HepG2 (cell line): ENCODE results near the gene ADPRHL1. TPM values are rescaled to one million over a fixed set of nuclear protein-coding genes. Genes with fewer than 3 reads are reported as not detected.

ENCODE experiments used
- ATAC-seq: fragments of 200-7000 bp; cut with Tn5 transposase; 3 replicates; pipeline ENCODE4 v1.9.1; 2020; ENCODE audit warnings: mild to moderate bottlenecking, moderate library complexity
- BruUV-seq: library from RNA; stranded (reverse); fragments of 400-500 nt; replicated peaks from 2 replicates; lab custom pipeline; 2021; lab: Mats Ljungman, UMichigan
- CTCF ChIA-PET: fragments of 300-600 bp; formaldehyde crosslinking; extraction: SDS; loops from one replicate; lab custom pipeline; 2021; ENCODE audit warnings: low total read pairs, inconsistent platforms, low intra/inter-chr PET ratio; lab: Yijun Ruan, JAX
- POLR2A ChIA-PET: fragments of 350-600 bp; sonication (Branson Sonifier 250); formaldehyde crosslinking; loops from one replicate; lab custom pipeline; 2020; ENCODE audit warnings: antibody characterized with exemption, inconsistent platforms; lab: Yijun Ruan, JAX
- DNase-seq: peaks from one replicate; pipeline ENCODE4 v3.0.0-alpha.2; 2015; ENCODE audit warnings: low spot score
- FAIRE-seq: peaks from 3 replicates; lab custom pipeline; 2011; peaks lifted over from hg19 to GRCh38; lab: Jason Lieb, UNC
- H2AFZ ChIP-seq: one replicate; pipeline ENCODE4 v1.6.1; 2011; ENCODE audit warnings: low read length, inconsistent platforms
- H3K27ac ChIP-seq: fragments of 300-600 bp; 3 replicates; pipeline ENCODE4 v1.8.0; 2011; ENCODE audit warnings: mixed run types, mild to moderate bottlenecking, mixed read lengths, low read length, inconsistent platforms; ENCODE audit not compliant: insufficient read depth; ENCODE audit errors: extremely low read length
- H3K27me3 ChIP-seq, 2 experiments: fragments of 200-600 bp in 1 of 2; 2 replicates in 1 of 2; 3 replicates in 1 of 2; pipeline versions ENCODE4 v1.6.0 to v1.8.0; 2011; ENCODE audit warnings: low read length in 2 of 2, mild to moderate bottlenecking in 2 of 2, moderate library complexity in 2 of 2, inconsistent platforms in 1 of 2; ENCODE audit not compliant: insufficient read depth in 2 of 2, control insufficient read depth in 1 of 2
- H3K36me3 ChIP-seq, 2 experiments: fragments of 200-600 bp in 1 of 2; replicated peaks in 1 of 2; 2 replicates in 1 of 2; 3 replicates in 1 of 2; pipeline versions ENCODE4 v1.5.1 to v1.8.0; 2011; ENCODE audit warnings: low read length in 2 of 2, inconsistent platforms in 1 of 2; ENCODE audit not compliant: insufficient read depth in 2 of 2, control insufficient read depth in 1 of 2
- H3K4me1 ChIP-seq: 2 replicates; pipeline ENCODE4 v1.5.1; 2012; ENCODE audit warnings: low read length, inconsistent platforms; ENCODE audit not compliant: insufficient read depth
- H3K4me2 ChIP-seq: 2 replicates; pipeline ENCODE4 v1.6.0; 2011; ENCODE audit warnings: low read depth, low read length, inconsistent platforms
- H3K4me3 ChIP-seq, 3 experiments: fragments of 200-600 bp in 1 of 3; sonication (generic), shearing (Covaris generic) in 1 of 3; replicated peaks in 1 of 3; 2 replicates each; pipeline ENCODE4 v1.5.1; 2011 to 2016; ENCODE audit warnings: low read length in 3 of 3, inconsistent platforms in 2 of 3, low read depth in 2 of 3, mild to moderate bottlenecking in 2 of 3, control low read depth in 1 of 3, mixed read lengths in 1 of 3; ENCODE audit not compliant: insufficient read depth in 1 of 3
- H3K79me2 ChIP-seq: one replicate; pipeline ENCODE4 v1.6.1; 2011; ENCODE audit warnings: low read length, inconsistent platforms; ENCODE audit not compliant: insufficient read depth
- H3K9ac ChIP-seq: 2 replicates; pipeline ENCODE4 v1.6.0; 2011; ENCODE audit warnings: mild to moderate bottlenecking, low read depth, low read length, inconsistent platforms; ENCODE audit not compliant: insufficient read depth
- H3K9me3 ChIP-seq: 2 replicates; pipeline ENCODE4 v1.5.1; 2012; ENCODE audit warnings: mild to moderate bottlenecking, low read length
- H4K20me1 ChIP-seq: 2 replicates; pipeline ENCODE4 v1.6.0; 2011; ENCODE audit warnings: inconsistent platforms, mild to moderate bottlenecking, low read length, moderate library complexity; ENCODE audit not compliant: insufficient read depth
- BORCS8-MEF2B ChIP-seq: sonication (generic); formaldehyde crosslinking; IDR thresholded peaks from 2 replicates; pipeline ENCODE4 v1.8.0; 2022; ENCODE audit warnings: mild to moderate bottlenecking, missing genetic modification reagents
- EHMT2 ChIP-seq: fragments of 200-600 bp; sonication (generic); IDR thresholded peaks from 2 replicates; pipeline ENCODE4 v1.7.0; 2017; ENCODE audit warnings: antibody characterized with exemption, low read depth, low read length, borderline replicate concordance
- NCOA1 ChIP-seq: sonication (generic); formaldehyde crosslinking; IDR thresholded peaks from 2 replicates; pipeline ENCODE4 v1.9.0; 2021; ENCODE audit warnings: missing genetic modification reagents
- PAF1 ChIP-seq: IDR thresholded peaks from 2 replicates; pipeline ENCODE4 v1.6.1; 2016; ENCODE audit warnings: missing genetic modification reagents, missing compliant biosample characterization
- PAX8 ChIP-seq: sonication (generic); formaldehyde crosslinking; IDR thresholded peaks from 2 replicates; pipeline ENCODE4 v1.8.0; 2022; ENCODE audit warnings: mild to moderate bottlenecking, missing genetic modification reagents, borderline replicate concordance
- PHF20 ChIP-seq: sonication (generic); formaldehyde crosslinking; IDR thresholded peaks from 2 replicates; pipeline ENCODE4 v1.5.0; 2020; ENCODE audit warnings: mild to moderate bottlenecking, missing genetic modification reagents
- RARA ChIP-seq: IDR thresholded peaks from 2 replicates; pipeline ENCODE4 v1.6.1; 2016; ENCODE audit warnings: missing genetic modification reagents, missing compliant biosample characterization
- RBM22 ChIP-seq: fragments of 200-400 bp; formaldehyde crosslinking; optimal IDR thresholded peaks from 2 replicates; pipeline ENCODE3; 2017; ENCODE audit warnings: mild to moderate bottlenecking, low read length, moderate library complexity
- SALL2 ChIP-seq: sonication (generic); formaldehyde crosslinking; IDR thresholded peaks from 2 replicates; pipeline ENCODE4 v1.8.1; 2023; ENCODE audit warnings: mild to moderate bottlenecking, missing genetic modification reagents, inconsistent platforms
- SP4 ChIP-seq: sonication (generic); formaldehyde crosslinking; IDR thresholded peaks from 2 replicates; pipeline ENCODE4 v1.8.1; 2023; ENCODE audit warnings: mild to moderate bottlenecking, missing genetic modification reagents
- WIZ ChIP-seq: sonication (generic); formaldehyde crosslinking; IDR thresholded peaks from 2 replicates; pipeline ENCODE4 v1.5.1; 2020; ENCODE audit warnings: mild to moderate bottlenecking, missing genetic modification reagents
- ZNF224 ChIP-seq: sonication (generic); formaldehyde crosslinking; IDR thresholded peaks from 2 replicates; pipeline ENCODE4 v1.5.0; 2020; ENCODE audit warnings: mild to moderate bottlenecking, missing genetic modification reagents
- ZNF280D ChIP-seq: sonication (generic); formaldehyde crosslinking; IDR thresholded peaks from 2 replicates; pipeline ENCODE4 v1.5.1; 2020; ENCODE audit warnings: mild to moderate bottlenecking, missing genetic modification reagents
- ZNF414 ChIP-seq: sonication (generic); formaldehyde crosslinking; IDR thresholded peaks from 2 replicates; pipeline ENCODE4 v1.5.0; 2020; ENCODE audit warnings: missing genetic modification reagents
- ZNF543 ChIP-seq: sonication (generic); formaldehyde crosslinking; IDR thresholded peaks from 2 replicates; pipeline ENCODE4 v1.4.0; 2020; ENCODE audit warnings: mild to moderate bottlenecking, missing genetic modification reagents
- ZNF552 ChIP-seq: sonication (generic); formaldehyde crosslinking; IDR thresholded peaks from 2 replicates; pipeline ENCODE4 v1.9.0; 2022; ENCODE audit warnings: missing genetic modification reagents, mild to moderate bottlenecking, borderline replicate concordance
- ZNF670 ChIP-seq: sonication (generic); formaldehyde crosslinking; IDR thresholded peaks from 2 replicates; pipeline ENCODE4 v1.8.0; 2022; ENCODE audit warnings: mild to moderate bottlenecking, missing genetic modification reagents, borderline replicate concordance
- ZNF710 ChIP-seq: sonication (generic); formaldehyde crosslinking; IDR thresholded peaks from 2 replicates; pipeline ENCODE4 v1.5.0; 2020; ENCODE audit warnings: mild to moderate bottlenecking, missing genetic modification reagents, borderline replicate concordance
- ZNF784 ChIP-seq: sonication (generic); formaldehyde crosslinking; IDR thresholded peaks from 2 replicates; pipeline ENCODE4 v1.5.1; 2020; ENCODE audit warnings: missing genetic modification reagents, mild to moderate bottlenecking, borderline replicate concordance
- ZNF83 ChIP-seq: sonication (generic); formaldehyde crosslinking; IDR thresholded peaks from 2 replicates; pipeline ENCODE4 v1.4.0; 2020; ENCODE audit warnings: missing genetic modification reagents, mild to moderate bottlenecking, borderline replicate concordance
- WGBS: methylation state at CpG from one replicate; pipeline ENCODE4 v1.1.6; 2017; ENCODE audit warnings: low lambda C conversion rate; 5-methylcytosine and 5-hydroxymethylcytosine counted together
- in situ Hi-C: cut with HindIII; loops from 2 replicates; pipeline ENCODE4 v1.10.0; 2017; ENCODE audit warnings: low pct_unique_long_range_greater_than_20kb; ENCODE audit not compliant: extremely low pct_ligation_motif_present
- intact Hi-C: fragments of 100-400 bp; cut with micrococcal nuclease; formaldehyde crosslinking; loops from one replicate; pipeline ENCODE4 v1.10.0; 2022; ENCODE audit not compliant: unreplicated experiment
- polyA plus RNA-seq, 8 experiments: library from polyadenylated mRNA; depleted of rRNA in 3 of 8; stranded (reverse) in 7 of 8; unstranded in 1 of 8; fragments of >200 nt; fragmentation: Illumina TruSeq in 4 of 8; extraction: Trizol in 4 of 8; gene quantifications; 2 replicates each; pipeline versions ENCODE4 v1.2.1 to v1.2.3, GENCODE V29; 2011 to 2016; ENCODE audit warnings: low read depth in 4 of 8, missing spikeins in 1 of 8, mixed read lengths in 1 of 8; ENCODE audit not compliant: insufficient read depth in 1 of 8
- total RNA-seq, 5 experiments: library from RNA; depleted of rRNA; stranded (reverse); fragments of >200 nt; fragmentation: Illumina TruSeq; extraction: Trizol; gene quantifications; 2 replicates each; pipeline ENCODE4 v1.2.3, GENCODE V29; 2016; ENCODE audit warnings: low read depth in 1 of 5

Gene ADPRHL1
- total and polyA plus RNA-seq, 2 of the 13 experiments (the other 11 are each of a cell fraction or from before 2014, with no cell fraction given) = 0.34 to 0.40 TPM

GRCh38 chr13:113421673-113422270 lies 31.5 kb downstream of the ADPRHL1 start:
- ChIA-PET CTCF (no interaction called here), POLR2A (no interaction called here)
- H3K9ac ChIP-seq = no peak overlapping the region
- no TSS peak for BruUV-seq
- H3K79me2 ChIP-seq = no peaks in the 10 kb centered on the region
- no peaks in the 10 kb centered on the region for H4K20me1 ChIP-seq
- H3K27me3 ChIP-seq = peaks cover 7 to 68% of the 10 kb centered on the region in 2 experiments
- H3K4me3 ChIP-seq = no peak overlapping the region
- ATAC-seq = no peak
- no peaks in the 10 kb centered on the region for H3K36me3 ChIP-seq
- peaks cover 8% of the 10 kb centered on the region for H3K4me1 ChIP-seq
- H3K27ac ChIP-seq = no peak overlapping the region
- 57% methylated on average over 15 of the region's 15 CpGs for WGBS
- TF ChIP-seq EHMT2 (no peak), SP4 (no peak), BORCS8-MEF2B (CRISPR knock-in tag) (no peak), NCOA1 (CRISPR knock-in tag) (no peak), WIZ (CRISPR knock-in tag) (no peak), ZNF552 (CRISPR knock-in tag) (no peak), ZNF784 (CRISPR knock-in tag) (no peak), ZNF710 (CRISPR knock-in tag) (no peak), ZNF83 (CRISPR knock-in tag) (no peak), ZNF280D (CRISPR knock-in tag) (no peak), PHF20 (CRISPR knock-in tag) (no peak), ZNF224 (CRISPR knock-in tag) (no peak), PAF1 (no peak), RBM22 (no peak), PAX8 (CRISPR knock-in tag) (no peak), RARA (CRISPR knock-in tag) (no peak), ZNF414 (no peak), ZNF670 (CRISPR knock-in tag) (no peak), SALL2 (no peak), ZNF543 (no peak)
- H2AFZ ChIP-seq = no peak overlapping the region
- DNase-seq = no peak
- H3K9me3 ChIP-seq = no peaks in the 10 kb centered on the region
- no peak overlapping the region for H3K4me2 ChIP-seq
- intact Hi-C loops (no loop called here), in situ Hi-C loops (no loop called here)
- no peak for FAIRE-seq
